Hepatic stellate cell (primary cell): ENCODE data around the gene SOX6.

ENCODE experiments used
- DNase-seq: peaks from one replicate; pipeline ENCODE4 v3.0.0; 2011; ENCODE audit warnings: low spot score

SOX6 gene

GRCh38 chr11:16364254-16364653, 7.9 kb upstream of the SOX6 start:
- DNase-seq: no peak

GRCh38 chr11:16363706-16364105, 7.4 kb upstream of the SOX6 start:
- no peak for DNase-seq

- no peak for DNase-seq
Observed at GRCh38 chr11:16361108-16361865, 4.9 kb upstream of the SOX6 start.

- DNase-seq: no peak
Observed at GRCh38 chr11:16359369-16359768, 3.0 kb upstream of the SOX6 start.

- no peak for DNase-seq
Observed at GRCh38 chr11:16358726-16359125, 2.4 kb upstream of the SOX6 start.

GRCh38 chr11:16357775-16358174, 1.4 kb upstream of the SOX6 start:
- no peak for DNase-seq

- peak; percentile 4 for DNase-seq
Observed at GRCh38 chr11:16356761-16357393, 531 bp upstream of the SOX6 start.

GRCh38 chr11:16352707-16353106, 3.6 kb downstream of the SOX6 start:
- no peak for DNase-seq

GRCh38 chr11:16350125-16350524, 6.2 kb downstream of the SOX6 start:
- DNase-seq: no peak

- DNase-seq: no peak
Observed at GRCh38 chr11:16347928-16348685, 8.2 kb downstream of the SOX6 start.

- DNase-seq: peak; percentile 3
Observed at GRCh38 chr11:16346975-16347374, 9.4 kb downstream of the SOX6 start.

- no peak for DNase-seq
Observed at GRCh38 chr11:16341853-16342252, 14.5 kb downstream of the SOX6 start.

- no peak for DNase-seq
Observed at GRCh38 chr11:16338393-16338792, 18.0 kb downstream of the SOX6 start.

- DNase-seq: no peak
Observed at GRCh38 chr11:16337421-16338213, 18.7 kb downstream of the SOX6 start.

- no peak for DNase-seq
Observed at GRCh38 chr11:16336721-16337120, 19.6 kb downstream of the SOX6 start.

GRCh38 chr11:16336204-16336603, 20.1 kb downstream of the SOX6 start:
- no peak for DNase-seq

GRCh38 chr11:16335236-16335962, 20.9 kb downstream of the SOX6 start:
- DNase-seq: no peak

GRCh38 chr11:16326679-16327297, 29.6 kb downstream of the SOX6 start:
- peak; percentile 9 for DNase-seq

GRCh38 chr11:16322190-16322589, 34.2 kb downstream of the SOX6 start:
- no peak for DNase-seq

GRCh38 chr11:16321148-16321547, 35.2 kb downstream of the SOX6 start:
- DNase-seq: no peak

GRCh38 chr11:16318320-16318719, 38.0 kb downstream of the SOX6 start:
- no peak for DNase-seq
